Karpas-422 (cell line): ENCODE data around the gene KLHDC8A. TPM values are rescaled to one million over a fixed set of nuclear protein-coding genes. Genes with fewer than 3 reads are reported as not detected.
A peak's percentile ranks its signal among the peaks of the same experiment; 100 is the strongest.

Experiments used
- DNase-seq: peaks from one replicate; pipeline ENCODE4 v3.0.0-alpha.2; 2015
- H2AFZ ChIP-seq: fragments of 200-600 bp; sonication (generic); 2 replicates; pipeline ENCODE4 v1.6.1; 2014; ENCODE audit warnings: antibody characterized with exemption, low read length, mixed read lengths
- H3K27ac ChIP-seq: fragments of 200-600 bp; sonication (generic); 2 replicates; pipeline ENCODE4 v1.5.1; 2014; ENCODE audit warnings: mild to moderate bottlenecking, low read length, moderate library complexity
- H3K27me3 ChIP-seq: fragments of 200-600 bp; sonication (generic); 2 replicates; pipeline ENCODE4 v1.6.1; 2014; ENCODE audit warnings: low read length, mixed read lengths
- H3K36me3 ChIP-seq: fragments of 200-600 bp; sonication (generic); 2 replicates; pipeline ENCODE4 v1.6.1; 2014; ENCODE audit warnings: low read length, mixed read lengths; ENCODE audit not compliant: insufficient read depth
- H3K4me1 ChIP-seq: fragments of 200-600 bp; sonication (generic); 2 replicates; pipeline ENCODE4 v1.6.1; 2014; ENCODE audit warnings: mild to moderate bottlenecking, low read length, mixed read lengths
- H3K4me2 ChIP-seq: fragments of 200-600 bp; sonication (generic); 2 replicates; pipeline ENCODE4 v1.6.1; 2014; ENCODE audit warnings: low read length, low read depth, mild to moderate bottlenecking; ENCODE audit not compliant: poor library complexity, severe bottlenecking
- H3K4me3 ChIP-seq: fragments of 200-600 bp; sonication (generic); 2 replicates; pipeline ENCODE4 v1.5.1; 2014; ENCODE audit warnings: mild to moderate bottlenecking, antibody characterized with exemption, low read length, mixed read lengths
- H3K79me2 ChIP-seq: fragments of 200-600 bp; sonication (generic); 2 replicates; pipeline ENCODE4 v1.6.1; 2014; ENCODE audit warnings: mild to moderate bottlenecking, low read length, mixed read lengths
- H3K9ac ChIP-seq: fragments of 200-600 bp; sonication (generic); 2 replicates; pipeline ENCODE4 v1.6.0; 2014; ENCODE audit warnings: low read length
- H3K9me2 ChIP-seq: fragments of 200-600 bp; sonication (generic), shearing (Covaris generic); replicated peaks from 2 replicates; pipeline ENCODE4 v1.6.0; 2014; ENCODE audit warnings: mild to moderate bottlenecking, low read length, moderate library complexity; ENCODE audit not compliant: insufficient read depth
- H3K9me3 ChIP-seq: fragments of 300-700, 200-600 bp; sonication (generic); 2 replicates; pipeline ENCODE4 v1.6.1; 2014; ENCODE audit warnings: low read length, mixed read lengths
- H4K20me1 ChIP-seq: fragments of 200-600 bp; sonication (generic); 2 replicates; pipeline ENCODE4 v1.6.1; 2014; ENCODE audit warnings: mild to moderate bottlenecking, antibody characterized with exemption, low read length, low read depth; ENCODE audit not compliant: insufficient read depth
- total RNA-seq: library from RNA; depleted of rRNA; stranded (reverse); fragments of >200 nt; shearing (Covaris generic); gene quantifications from 2 replicates; pipeline ENCODE4 v1.2.3, GENCODE V29; 2014; ENCODE audit warnings: low replicate concordance

Gene KLHDC8A
- total RNA-seq, 1 experiment from 2014 or later, result not detected

DNA sequence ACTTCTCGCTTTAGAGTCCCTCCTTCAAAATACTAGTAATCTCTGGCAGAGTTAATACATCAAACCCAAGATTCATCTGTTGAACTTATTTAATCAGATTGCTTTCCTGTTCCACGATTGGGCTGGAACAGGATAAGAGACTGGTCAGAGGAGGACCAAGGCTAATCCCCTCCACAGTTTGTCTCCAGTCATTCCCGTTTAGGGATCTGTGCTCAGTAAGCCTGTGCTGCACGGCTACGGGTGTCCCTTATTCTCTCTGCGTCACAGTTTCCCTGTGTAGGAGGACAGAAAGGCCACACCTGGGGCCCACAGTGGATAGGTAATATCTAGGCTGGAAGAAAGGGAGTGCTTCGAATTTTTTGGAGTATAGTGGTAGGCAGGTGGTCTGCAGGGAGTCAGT is 18.7 kb downstream of the KLHDC8A start:
- Histone ChIP-seq H4K20me1 (no peaks in the 10 kb centered on the region), H3K36me3 (no peaks in the 10 kb centered on the region), H3K9me3 (no peaks in the 10 kb centered on the region), H3K4me1 (no peaks in the 10 kb centered on the region), H3K79me2 (no peaks in the 10 kb centered on the region), H3K9me2 (no peaks in the 10 kb centered on the region), H2AFZ (no peak overlapping the region), H3K27me3 (no peaks in the 10 kb centered on the region), H3K27ac (no peak overlapping the region), H3K4me2 (no peak overlapping the region), H3K4me3 (no peak overlapping the region), H3K9ac (no peak overlapping the region)
- DNase-seq, result no peak

DNA sequence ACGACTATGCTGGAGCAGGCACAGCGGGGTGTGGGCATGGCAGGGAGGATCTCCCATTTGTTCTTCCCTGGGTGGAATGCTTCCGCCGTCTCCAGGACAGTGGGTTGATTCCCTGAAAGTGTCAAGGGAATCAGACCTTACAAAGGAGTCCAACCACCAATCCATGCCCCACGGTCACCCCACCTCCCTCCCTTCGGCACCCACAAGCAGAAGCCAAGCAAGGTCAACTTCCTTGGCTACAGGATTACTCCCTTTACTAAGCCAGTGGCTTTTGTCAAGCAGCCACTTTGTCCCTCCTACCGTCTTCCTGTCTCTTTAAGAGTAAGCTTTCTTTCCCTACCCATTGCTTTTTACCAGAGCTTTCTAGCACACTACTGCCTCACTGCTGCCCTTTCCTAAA is 19.2 kb downstream of the KLHDC8A start:
- H3K4me1 ChIP-seq, result no peaks in the 10 kb centered on the region
- H3K9ac ChIP-seq, result no peak overlapping the region
- no peaks in the 10 kb centered on the region for H3K9me2 ChIP-seq
- H4K20me1 ChIP-seq, result no peaks in the 10 kb centered on the region
- H3K79me2 ChIP-seq, result no peaks in the 10 kb centered on the region
- no peak overlapping the region for H3K27ac ChIP-seq
- no peak for DNase-seq
- no peaks in the 10 kb centered on the region for H3K27me3 ChIP-seq
- no peaks in the 10 kb centered on the region for H3K9me3 ChIP-seq
- H2AFZ ChIP-seq, result no peak overlapping the region
- H3K36me3 ChIP-seq, result no peaks in the 10 kb centered on the region
- no peak overlapping the region for H3K4me2 ChIP-seq
- H3K4me3 ChIP-seq, result no peak overlapping the region

DNA sequence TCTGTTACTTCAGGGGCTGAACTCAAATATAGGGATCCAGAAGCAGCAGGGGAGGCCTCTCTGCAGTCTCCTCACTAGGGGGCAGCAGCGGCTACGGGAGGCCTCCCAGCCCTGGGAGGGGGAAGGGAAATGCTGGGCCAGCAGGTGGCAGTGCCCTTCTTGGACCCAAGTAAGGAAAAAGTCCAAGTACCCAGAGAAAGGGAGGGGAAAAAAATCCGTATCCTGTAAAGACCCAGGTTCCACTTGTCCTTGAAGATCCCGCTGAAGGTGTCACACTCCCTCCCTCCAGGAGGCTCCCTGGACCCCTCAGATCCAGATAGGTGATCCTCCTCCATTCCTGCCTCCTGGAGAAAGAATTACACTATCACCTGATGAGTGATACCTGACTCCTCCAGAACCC is 21.0 kb downstream of the KLHDC8A start:
- peak; percentile 87 for DNase-seq
- Histone ChIP-seq H3K36me3 (no peaks in the 10 kb centered on the region), H3K27me3 (no peaks in the 10 kb centered on the region), H2AFZ (no peak overlapping the region), H3K4me3 (no peak overlapping the region), H3K9me2 (no peaks in the 10 kb centered on the region), H3K9ac (no peak overlapping the region), H3K79me2 (no peaks in the 10 kb centered on the region), H3K27ac (no peak overlapping the region), H3K9me3 (no peaks in the 10 kb centered on the region), H3K4me2 (no peak overlapping the region), H3K4me1 (no peaks in the 10 kb centered on the region), H4K20me1 (no peaks in the 10 kb centered on the region)

DNA sequence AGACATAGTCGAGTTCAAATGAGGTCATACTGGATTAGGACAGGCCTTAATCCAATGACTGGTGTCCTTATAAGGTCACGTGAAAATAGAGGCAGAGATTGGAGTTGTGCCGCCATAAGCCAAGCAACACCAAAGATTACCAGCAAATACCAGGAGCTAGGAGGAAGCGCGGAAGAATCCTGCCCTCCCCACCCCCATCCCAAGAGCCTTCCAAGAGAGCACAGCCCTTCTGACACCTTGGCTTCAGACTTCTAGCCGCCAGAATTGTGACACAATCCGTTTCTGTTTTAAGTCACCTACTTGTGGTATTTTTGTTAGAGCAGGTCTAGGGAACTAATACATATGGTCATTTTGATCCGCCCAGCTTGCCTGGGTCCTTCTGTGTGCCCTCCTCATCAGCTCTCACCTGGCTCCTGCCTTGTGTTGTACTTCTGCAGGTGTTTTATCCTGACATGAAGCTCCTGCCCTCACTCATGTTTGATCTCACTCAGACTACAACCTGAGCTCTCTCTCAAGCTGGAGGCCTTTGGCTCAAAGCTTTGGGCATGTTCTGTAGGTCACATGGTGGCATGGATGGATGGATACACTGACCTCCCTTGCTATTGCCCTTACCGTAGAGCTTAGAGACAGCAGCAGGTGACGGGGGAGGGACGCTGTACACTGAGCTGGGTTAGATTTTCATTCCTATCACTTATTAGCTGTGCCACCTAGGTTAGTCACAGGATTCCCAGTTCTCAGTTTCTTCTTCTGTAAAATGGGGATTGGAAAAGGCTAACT is 24.5 kb downstream of the KLHDC8A start:
- no peak overlapping the region for H3K27ac ChIP-seq
- no peaks in the 10 kb centered on the region for H3K4me1 ChIP-seq
- no peak overlapping the region for H2AFZ ChIP-seq
- H3K9me2 ChIP-seq, result no peaks in the 10 kb centered on the region
- H3K9me3 ChIP-seq, result no peaks in the 10 kb centered on the region
- no peak overlapping the region for H3K4me2 ChIP-seq
- no peaks in the 10 kb centered on the region for H3K27me3 ChIP-seq
- no peaks in the 10 kb centered on the region for H3K36me3 ChIP-seq
- H3K79me2 ChIP-seq, result no peaks in the 10 kb centered on the region
- no peak overlapping the region for H3K9ac ChIP-seq
- no peak overlapping the region for H3K4me3 ChIP-seq
- no peaks in the 10 kb centered on the region for H4K20me1 ChIP-seq
- no peak for DNase-seq

DNA sequence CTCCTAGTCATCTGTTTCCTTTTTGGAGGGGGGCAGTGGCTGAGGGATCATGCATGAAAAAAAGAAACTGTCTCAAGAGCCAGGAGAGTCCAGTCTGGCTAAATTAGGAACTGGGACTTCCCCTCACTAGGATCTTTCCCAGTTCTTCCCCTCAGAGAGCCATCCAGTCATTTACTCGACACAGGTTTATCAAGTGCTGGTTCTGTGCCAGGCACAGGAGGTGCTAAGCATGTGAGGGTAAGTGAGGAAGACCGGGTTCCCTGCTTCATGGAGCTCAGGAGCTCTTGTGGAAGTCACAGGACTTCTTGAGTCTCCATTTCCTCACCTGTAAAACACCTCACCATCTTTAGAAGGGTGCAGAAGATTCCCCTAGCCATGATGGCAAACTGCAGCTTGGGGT is 26.6 kb downstream of the KLHDC8A start:
- no peak overlapping the region for H3K4me2 ChIP-seq
- H3K9me2 ChIP-seq, result no peaks in the 10 kb centered on the region
- no peak for DNase-seq
- H3K9me3 ChIP-seq, result no peaks in the 10 kb centered on the region
- H3K27me3 ChIP-seq, result no peaks in the 10 kb centered on the region
- H3K79me2 ChIP-seq, result no peaks in the 10 kb centered on the region
- H3K4me3 ChIP-seq, result no peak overlapping the region
- no peak overlapping the region for H3K27ac ChIP-seq
- no peak overlapping the region for H2AFZ ChIP-seq
- H3K4me1 ChIP-seq, result no peaks in the 10 kb centered on the region
- H3K36me3 ChIP-seq, result no peaks in the 10 kb centered on the region
- H3K9ac ChIP-seq, result no peak overlapping the region
- H4K20me1 ChIP-seq, result no peaks in the 10 kb centered on the region

DNA sequence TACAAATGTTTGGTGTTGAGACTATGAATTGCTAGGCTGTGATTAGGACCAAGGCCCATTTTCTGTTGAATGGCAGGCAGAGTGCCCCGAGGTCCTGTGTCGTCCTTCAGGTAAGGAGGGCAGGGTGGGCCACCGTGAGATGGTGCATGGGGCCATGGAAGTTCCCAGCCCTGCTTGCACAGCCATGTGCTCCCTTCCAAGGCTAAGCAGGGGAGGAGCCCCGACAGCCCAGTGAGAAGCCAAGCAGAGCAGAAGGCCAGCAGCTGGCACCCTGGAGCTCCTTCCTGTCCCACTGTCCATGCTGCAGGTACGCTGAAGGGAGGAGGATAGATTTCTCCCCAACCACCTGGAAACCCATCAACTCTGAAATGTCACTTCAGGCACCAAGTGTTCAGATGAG is 27.0 kb downstream of the KLHDC8A start:
- no peak overlapping the region for H3K4me3 ChIP-seq
- no peaks in the 10 kb centered on the region for H4K20me1 ChIP-seq
- no peak overlapping the region for H3K9ac ChIP-seq
- no peak for DNase-seq
- no peaks in the 10 kb centered on the region for H3K36me3 ChIP-seq
- H3K27me3 ChIP-seq, result no peaks in the 10 kb centered on the region
- H3K4me2 ChIP-seq, result no peak overlapping the region
- H3K9me3 ChIP-seq, result no peaks in the 10 kb centered on the region
- no peaks in the 10 kb centered on the region for H3K79me2 ChIP-seq
- no peak overlapping the region for H2AFZ ChIP-seq
- no peaks in the 10 kb centered on the region for H3K9me2 ChIP-seq
- H3K4me1 ChIP-seq, result no peaks in the 10 kb centered on the region
- H3K27ac ChIP-seq, result no peak overlapping the region

DNA sequence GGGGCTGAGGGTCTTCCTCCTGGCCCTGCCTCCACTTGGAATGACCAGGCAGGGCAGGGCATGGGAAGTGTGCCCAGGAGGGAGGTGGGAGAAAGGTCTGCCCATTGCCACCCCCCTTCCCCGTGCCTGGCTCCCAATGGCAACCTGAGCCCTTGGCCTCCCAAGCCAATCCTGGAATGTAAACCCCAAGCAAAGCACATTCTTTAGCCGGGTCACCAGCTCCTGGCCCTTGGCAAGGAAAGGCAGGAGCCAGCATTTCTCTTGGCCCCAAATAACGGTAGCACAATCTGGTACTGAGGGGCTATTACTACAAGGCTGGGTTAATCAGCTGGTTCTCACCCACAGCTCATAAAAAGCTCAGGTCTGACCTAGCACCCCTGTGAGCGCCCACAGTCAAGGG is 28.2 kb downstream of the KLHDC8A start:
- no peaks in the 10 kb centered on the region for H4K20me1 ChIP-seq
- H2AFZ ChIP-seq, result no peak overlapping the region
- H3K9me3 ChIP-seq, result no peaks in the 10 kb centered on the region
- H3K27me3 ChIP-seq, result no peaks in the 10 kb centered on the region
- H3K36me3 ChIP-seq, result no peaks in the 10 kb centered on the region
- H3K4me3 ChIP-seq, result no peak overlapping the region
- H3K79me2 ChIP-seq, result no peaks in the 10 kb centered on the region
- H3K9me2 ChIP-seq, result no peaks in the 10 kb centered on the region
- H3K4me1 ChIP-seq, result no peaks in the 10 kb centered on the region
- H3K9ac ChIP-seq, result no peak overlapping the region
- H3K4me2 ChIP-seq, result no peak overlapping the region
- H3K27ac ChIP-seq, result no peak overlapping the region
- DNase-seq, result no peak

DNA sequence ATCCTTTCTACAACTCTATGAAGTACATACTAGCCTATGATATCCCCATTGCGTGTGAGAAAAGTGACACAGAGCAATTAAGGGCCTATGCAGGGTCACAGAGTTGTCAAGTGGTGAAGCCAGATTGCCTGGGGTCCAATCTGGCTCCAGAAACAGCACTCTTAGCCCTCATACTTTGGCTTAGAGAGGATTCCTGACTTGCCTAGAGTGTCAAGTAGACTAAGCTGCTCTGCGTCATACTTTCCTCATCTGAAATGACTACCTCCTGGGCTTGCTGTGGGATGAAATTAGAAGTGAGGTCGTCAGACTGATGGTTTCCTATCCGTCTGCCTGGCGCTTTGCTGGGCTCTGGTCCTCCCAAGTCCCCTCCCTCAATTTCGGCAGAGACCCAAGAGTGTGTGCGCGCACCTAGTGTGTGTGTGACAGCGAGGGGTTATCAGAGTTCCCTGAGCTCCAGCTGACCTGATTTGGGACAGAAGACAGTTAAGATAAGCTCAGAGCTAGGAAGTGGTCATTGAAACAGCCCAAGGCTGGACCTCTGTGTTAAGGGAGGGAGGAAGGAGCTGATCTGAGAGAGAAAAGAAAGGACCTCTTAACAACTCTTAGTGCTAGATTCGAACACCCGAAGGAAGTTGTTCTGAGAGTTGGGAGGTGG is 29.8 kb downstream of the KLHDC8A start:
- H2AFZ ChIP-seq, result no peak overlapping the region
- DNase-seq, result no peak
- H3K9me2 ChIP-seq, result no peaks in the 10 kb centered on the region
- H3K36me3 ChIP-seq, result no peaks in the 10 kb centered on the region
- no peaks in the 10 kb centered on the region for H3K4me1 ChIP-seq
- no peak overlapping the region for H3K4me3 ChIP-seq
- H3K79me2 ChIP-seq, result no peaks in the 10 kb centered on the region
- H3K4me2 ChIP-seq, result no peak overlapping the region
- no peaks in the 10 kb centered on the region for H4K20me1 ChIP-seq
- H3K27me3 ChIP-seq, result no peaks in the 10 kb centered on the region
- no peak overlapping the region for H3K27ac ChIP-seq
- no peak overlapping the region for H3K9ac ChIP-seq
- no peaks in the 10 kb centered on the region for H3K9me3 ChIP-seq
